DOHH2 (cell line): ENCODE results near the gene SMU1.

Experiments
- H3F3A ChIP-seq: fragments of 200-600 bp; sonication (generic), shearing (Covaris generic); 2 replicates; pipeline ENCODE4 v1.6.0; 2016; ENCODE audit warnings: antibody characterized with exemption, mild to moderate bottlenecking; ENCODE audit not compliant: control insufficient read depth, insufficient read depth
- H3K27ac ChIP-seq: fragments of 200-600 bp; sonication (generic); 2 replicates; pipeline ENCODE4 v1.5.1; 2014; ENCODE audit warnings: low read depth, mild to moderate bottlenecking, low read length, moderate library complexity
- H3K27me3 ChIP-seq: fragments of 200-600 bp; sonication (generic); 2 replicates; pipeline ENCODE4 v1.6.1; 2014; ENCODE audit warnings: mild to moderate bottlenecking, low read length, mixed read lengths; ENCODE audit not compliant: control insufficient read depth
- H3K36me3 ChIP-seq: fragments of 200-600 bp; sonication (generic); 2 replicates; pipeline ENCODE4 v1.6.1; 2014; ENCODE audit warnings: mild to moderate bottlenecking, low read length, moderate library complexity, mixed read lengths; ENCODE audit not compliant: control insufficient read depth
- H3K4me1 ChIP-seq: fragments of 200-600 bp; sonication (generic); 2 replicates; pipeline ENCODE4 v1.6.1; 2014; ENCODE audit warnings: mild to moderate bottlenecking, low read length, mixed read lengths; ENCODE audit not compliant: control insufficient read depth
- H3K4me2 ChIP-seq: fragments of 200-600 bp; sonication (generic); 2 replicates; pipeline ENCODE4 v1.6.0; 2014; ENCODE audit warnings: mild to moderate bottlenecking, low read length, moderate library complexity
- H3K4me3 ChIP-seq: fragments of 200-600 bp; sonication (generic); 2 replicates; pipeline ENCODE4 v1.5.1; 2014; ENCODE audit warnings: mild to moderate bottlenecking, low read length, mixed read lengths
- H3K79me2 ChIP-seq: fragments of 200-600 bp; sonication (generic); 2 replicates; pipeline ENCODE4 v1.6.1; 2014; ENCODE audit warnings: mild to moderate bottlenecking, low read length, mixed read lengths; ENCODE audit not compliant: control insufficient read depth
- H3K9me2 ChIP-seq: fragments of 200-600 bp; sonication (generic); replicated peaks from 2 replicates; pipeline ENCODE4 v1.6.1; 2014; ENCODE audit warnings: mild to moderate bottlenecking, low read length, mixed read lengths; ENCODE audit not compliant: control insufficient read depth
- H3K9me3 ChIP-seq: fragments of 200-600 bp; sonication (generic); 2 replicates; pipeline ENCODE4 v1.6.1; 2014; ENCODE audit warnings: antibody characterized with exemption, low read length, mixed read lengths; ENCODE audit not compliant: control insufficient read depth, insufficient read depth
- H4K20me1 ChIP-seq: fragments of 200-600 bp; sonication (generic); 2 replicates; pipeline ENCODE4 v1.6.0; 2014; ENCODE audit warnings: low read depth, mild to moderate bottlenecking, antibody characterized with exemption, low read length, moderate library complexity; ENCODE audit not compliant: control insufficient read depth, insufficient read depth
- CTCF ChIP-seq: fragments of 200-600 bp; sonication (generic); IDR thresholded peaks from one replicate; pipeline ENCODE4 v1.5.1; 2014; ENCODE audit warnings: antibody characterized with exemption, mild to moderate bottlenecking, low read depth, low read length; ENCODE audit not compliant: poor library complexity, severe bottlenecking
- EZH2phosphoT487 ChIP-seq: fragments of 200-600 bp; sonication (generic); IDR thresholded peaks from 2 replicates; pipeline ENCODE4 v1.6.1; 2017; ENCODE audit warnings: borderline replicate concordance, mild to moderate bottlenecking, antibody characterized with exemption, low read length, moderate library complexity, mixed read lengths

SMU1 gene

GRCh38 chr9:33040792-33041431 lies 35.6 kb downstream of the SMU1 start:
- H3K36me3 ChIP-seq: peaks cover 50% of the 10 kb centered on the region
- H3K79me2 ChIP-seq: peaks cover 5% of the 10 kb centered on the region; the same call in 1 of the 2 replicates

GRCh38 chr9:33032865-33033264 lies 43.6 kb downstream of the SMU1 start:
- no peaks in the 10 kb centered on the region for H3K9me2 ChIP-seq
- TF ChIP-seq CTCF: no peak
- TF ChIP-seq EZH2phosphoT487: no peak
- peaks cover 13% of the 10 kb centered on the region for H3K4me1 ChIP-seq
- H3K9me3 ChIP-seq: no peaks in the 10 kb centered on the region
- peaks cover 12% of the 10 kb centered on the region for H4K20me1 ChIP-seq
- no peak overlapping the region for H3K4me3 ChIP-seq
- H3K79me2 ChIP-seq: peaks cover 68% of the 10 kb centered on the region
- H3K4me2 ChIP-seq: no peak overlapping the region
- no peaks in the 10 kb centered on the region for H3K27me3 ChIP-seq
- H3K36me3 ChIP-seq: peaks cover 94% of the 10 kb centered on the region
- no peak overlapping the region for H3K27ac ChIP-seq
- peaks cover 22% of the 10 kb centered on the region for H3F3A ChIP-seq

More at GRCh38 chr9:33040792-33041431, 35.6 kb downstream of the SMU1 start:
- TF ChIP-seq CTCF (no peak), EZH2phosphoT487 (no peak)
- no peaks in the 10 kb centered on the region for H4K20me1 ChIP-seq
- no peak overlapping the region for H3K27ac ChIP-seq
- H3K4me3 ChIP-seq: no peak overlapping the region
- no peaks in the 10 kb centered on the region for H3K9me3 ChIP-seq
- H3K4me1 ChIP-seq: peaks cover 22% of the 10 kb centered on the region
- no peaks in the 10 kb centered on the region for H3K27me3 ChIP-seq
- peaks cover 72% of the 10 kb centered on the region for H3F3A ChIP-seq
- H3K9me2 ChIP-seq: no peaks in the 10 kb centered on the region
- no peak overlapping the region for H3K4me2 ChIP-seq

GRCh38 chr9:33032292-33032691 lies 44.2 kb downstream of the SMU1 start:
- Histone ChIP-seq H3F3A (peaks cover 16% of the 10 kb centered on the region), H3K36me3 (peaks cover 96% of the 10 kb centered on the region), H3K9me2 (no peaks in the 10 kb centered on the region), H3K4me1 (peaks cover 19% of the 10 kb centered on the region), H3K27ac (no peak overlapping the region), H3K4me3 (no peak overlapping the region), H3K4me2 (no peak overlapping the region), H3K9me3 (no peaks in the 10 kb centered on the region), H4K20me1 (peaks cover 12% of the 10 kb centered on the region), H3K79me2 (peaks cover 73% of the 10 kb centered on the region), H3K27me3 (no peaks in the 10 kb centered on the region)
- TF ChIP-seq EZH2phosphoT487: no peak
- no peak for TF ChIP-seq CTCF
